ENCODE measurements around the gene TAF4. TPM values are rescaled to one million over a fixed set of nuclear protein-coding genes. Genes with fewer than 3 reads are reported as not detected.

The TAF4 gene, protein sequence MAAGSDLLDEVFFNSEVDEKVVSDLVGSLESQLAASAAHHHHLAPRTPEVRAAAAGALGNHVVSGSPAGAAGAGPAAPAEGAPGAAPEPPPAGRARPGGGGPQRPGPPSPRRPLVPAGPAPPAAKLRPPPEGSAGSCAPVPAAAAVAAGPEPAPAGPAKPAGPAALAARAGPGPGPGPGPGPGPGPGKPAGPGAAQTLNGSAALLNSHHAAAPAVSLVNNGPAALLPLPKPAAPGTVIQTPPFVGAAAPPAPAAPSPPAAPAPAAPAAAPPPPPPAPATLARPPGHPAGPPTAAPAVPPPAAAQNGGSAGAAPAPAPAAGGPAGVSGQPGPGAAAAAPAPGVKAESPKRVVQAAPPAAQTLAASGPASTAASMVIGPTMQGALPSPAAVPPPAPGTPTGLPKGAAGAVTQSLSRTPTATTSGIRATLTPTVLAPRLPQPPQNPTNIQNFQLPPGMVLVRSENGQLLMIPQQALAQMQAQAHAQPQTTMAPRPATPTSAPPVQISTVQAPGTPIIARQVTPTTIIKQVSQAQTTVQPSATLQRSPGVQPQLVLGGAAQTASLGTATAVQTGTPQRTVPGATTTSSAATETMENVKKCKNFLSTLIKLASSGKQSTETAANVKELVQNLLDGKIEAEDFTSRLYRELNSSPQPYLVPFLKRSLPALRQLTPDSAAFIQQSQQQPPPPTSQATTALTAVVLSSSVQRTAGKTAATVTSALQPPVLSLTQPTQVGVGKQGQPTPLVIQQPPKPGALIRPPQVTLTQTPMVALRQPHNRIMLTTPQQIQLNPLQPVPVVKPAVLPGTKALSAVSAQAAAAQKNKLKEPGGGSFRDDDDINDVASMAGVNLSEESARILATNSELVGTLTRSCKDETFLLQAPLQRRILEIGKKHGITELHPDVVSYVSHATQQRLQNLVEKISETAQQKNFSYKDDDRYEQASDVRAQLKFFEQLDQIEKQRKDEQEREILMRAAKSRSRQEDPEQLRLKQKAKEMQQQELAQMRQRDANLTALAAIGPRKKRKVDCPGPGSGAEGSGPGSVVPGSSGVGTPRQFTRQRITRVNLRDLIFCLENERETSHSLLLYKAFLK
- total RNA-seq: 9.6 TPM

DNA sequence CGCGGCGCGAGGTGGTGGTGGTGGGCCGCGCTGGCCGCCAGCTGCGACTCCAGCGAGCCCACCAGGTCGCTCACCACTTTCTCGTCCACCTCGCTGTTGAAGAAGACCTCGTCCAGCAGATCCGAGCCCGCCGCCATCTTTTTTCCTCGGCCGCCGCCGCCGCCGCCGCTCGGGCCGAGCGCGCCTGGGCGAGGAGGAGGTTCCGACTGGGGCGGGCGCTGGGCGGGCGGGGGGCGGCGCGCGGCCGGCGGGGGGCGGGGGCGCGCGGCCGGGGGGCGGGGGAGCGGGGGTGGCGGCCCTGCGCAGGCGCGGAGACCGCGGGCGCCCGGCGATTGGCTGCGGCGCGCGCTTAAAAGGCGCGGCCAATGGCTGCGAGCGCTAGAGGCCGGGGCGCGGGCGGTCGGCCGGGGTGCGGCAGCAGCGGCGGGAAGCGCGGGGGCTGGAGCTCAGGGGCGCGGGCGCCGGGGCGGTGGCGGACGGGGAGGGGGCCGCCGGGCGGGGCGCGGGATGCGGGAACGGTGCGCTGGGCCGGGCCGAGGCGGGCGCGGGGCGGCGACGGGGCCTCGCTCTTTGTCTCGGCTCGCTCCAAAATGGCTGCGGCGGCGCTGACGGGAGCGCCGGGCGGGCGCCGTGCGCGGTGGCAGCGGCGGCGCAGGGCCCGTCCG is at the start of gene TAF4:
TSS of gene TAF4 (minus strand) at position 208 of the 665 bp plus-strand sequence. CDS start at position 137, 71 bp downstream.
- no peak for DNase-seq (ENCODE audit: extremely low spot score in 2 of 2)
- intact Hi-C loops (cut with DNase I): loop anchor here (5.0 kb wide), 1 partner anchor 56 kb away; the partner anchor contains the start of gene LSM14B
- Histone ChIP-seq H3K27ac (peak within 1 kb of the TSS; percentile 79), H3K4me1 (peaks cover 60% of the 10 kb centered on the region), H3K36me3 (no peaks in the 10 kb centered on the region), H3K4me3 (peak within 1 kb of the TSS; percentile 65 to 83), H3K27me3 (no peaks in the 10 kb centered on the region), H3K9me3 (no peaks in the 10 kb centered on the region)
- TF ChIP-seq POLR2AphosphoS5 (IDR thresholded peaks at IDR 0.05; ENCODE audit: insufficient read depth in 1 of 2, low read depth in 1 of 2) (no peak), POLR2A (IDR thresholded peaks at IDR 0.05) (peak in 1 of 2 donors; percentile 81)

DNA sequence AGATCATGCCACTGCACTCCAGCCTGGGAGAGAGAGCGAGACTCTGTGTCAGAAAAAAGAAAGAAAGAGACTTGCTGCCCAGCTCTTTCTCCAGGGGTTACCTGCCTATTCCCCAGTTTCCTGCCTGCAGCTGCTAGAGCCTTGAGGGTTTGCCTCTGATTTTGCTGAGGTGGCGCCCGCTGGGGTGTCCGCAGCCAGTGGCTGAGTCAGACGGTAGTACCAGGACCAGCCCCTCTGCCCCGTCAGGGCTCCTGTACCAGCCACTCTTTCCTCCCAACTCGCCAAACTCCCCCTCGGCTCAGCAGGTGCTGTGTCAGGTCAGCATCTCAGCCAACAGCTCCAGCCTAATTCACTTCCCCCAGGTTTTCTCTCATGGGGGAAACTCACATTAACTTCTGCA is 49.2 kb upstream of the TAF4 start:
- intact Hi-C loops (cut with DNase I): no loop called here
- peaks cover 2% of the 10 kb centered on the region for H3K9me3 ChIP-seq
- no peak overlapping the region for H3K4me3 ChIP-seq
- no peak for DNase-seq (ENCODE audit: extremely low spot score in 2 of 2)
- no peaks in the 10 kb centered on the region for H3K27me3 ChIP-seq
- H3K4me1 ChIP-seq: no peaks in the 10 kb centered on the region
- H3K36me3 ChIP-seq: no peaks in the 10 kb centered on the region
- TF ChIP-seq, protein P1, sequence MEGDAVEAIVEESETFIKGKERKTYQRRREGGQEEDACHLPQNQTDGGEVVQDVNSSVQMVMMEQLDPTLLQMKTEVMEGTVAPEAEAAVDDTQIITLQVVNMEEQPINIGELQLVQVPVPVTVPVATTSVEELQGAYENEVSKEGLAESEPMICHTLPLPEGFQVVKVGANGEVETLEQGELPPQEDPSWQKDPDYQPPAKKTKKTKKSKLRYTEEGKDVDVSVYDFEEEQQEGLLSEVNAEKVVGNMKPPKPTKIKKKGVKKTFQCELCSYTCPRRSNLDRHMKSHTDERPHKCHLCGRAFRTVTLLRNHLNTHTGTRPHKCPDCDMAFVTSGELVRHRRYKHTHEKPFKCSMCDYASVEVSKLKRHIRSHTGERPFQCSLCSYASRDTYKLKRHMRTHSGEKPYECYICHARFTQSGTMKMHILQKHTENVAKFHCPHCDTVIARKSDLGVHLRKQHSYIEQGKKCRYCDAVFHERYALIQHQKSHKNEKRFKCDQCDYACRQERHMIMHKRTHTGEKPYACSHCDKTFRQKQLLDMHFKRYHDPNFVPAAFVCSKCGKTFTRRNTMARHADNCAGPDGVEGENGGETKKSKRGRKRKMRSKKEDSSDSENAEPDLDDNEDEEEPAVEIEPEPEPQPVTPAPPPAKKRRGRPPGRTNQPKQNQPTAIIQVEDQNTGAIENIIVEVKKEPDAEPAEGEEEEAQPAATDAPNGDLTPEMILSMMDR (IDR thresholded peaks at IDR 0.05): no peak
- TF ChIP-seq POLR2AphosphoS5 (IDR thresholded peaks at IDR 0.05; ENCODE audit: insufficient read depth in 1 of 2, low read depth in 1 of 2) (no peak), POLR2A (IDR thresholded peaks at IDR 0.05) (no peak)
- no peak overlapping the region for H3K27ac ChIP-seq

DNA sequence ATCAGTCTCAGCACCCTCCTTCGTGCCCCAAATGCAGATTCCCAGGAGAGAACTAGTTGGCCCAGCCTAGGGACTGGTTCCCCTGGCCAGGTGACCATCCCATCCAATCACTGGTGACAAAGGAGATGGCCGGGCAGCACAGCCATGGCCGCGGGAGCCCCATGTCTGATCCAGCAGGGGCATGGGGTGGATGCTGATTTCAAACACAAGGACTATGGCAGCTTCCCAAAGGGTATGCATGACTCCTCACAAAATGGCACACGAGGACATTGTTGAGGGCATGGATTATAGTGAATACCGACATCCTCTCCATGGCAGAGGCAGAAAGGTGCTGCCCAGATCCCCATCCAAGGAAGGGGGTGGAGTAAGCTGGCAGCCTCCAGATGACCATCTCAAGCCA is 46.7 kb upstream of the TAF4 start:
- Histone ChIP-seq H3K4me3 (no peak overlapping the region), H3K9me3 (peaks cover 15% of the 10 kb centered on the region), H3K27me3 (no peaks in the 10 kb centered on the region), H3K4me1 (no peaks in the 10 kb centered on the region), H3K27ac (no peak overlapping the region), H3K36me3 (no peaks in the 10 kb centered on the region)
- no peak for DNase-seq (ENCODE audit: extremely low spot score in 2 of 2)
- intact Hi-C loops (cut with DNase I): no loop called here
- TF ChIP-seq POLR2A (IDR thresholded peaks at IDR 0.05) (no peak), POLR2AphosphoS5 (IDR thresholded peaks at IDR 0.05; ENCODE audit: insufficient read depth in 1 of 2, low read depth in 1 of 2) (no peak)
- TF ChIP-seq, protein P1 (IDR thresholded peaks at IDR 0.05): no peak

DNA sequence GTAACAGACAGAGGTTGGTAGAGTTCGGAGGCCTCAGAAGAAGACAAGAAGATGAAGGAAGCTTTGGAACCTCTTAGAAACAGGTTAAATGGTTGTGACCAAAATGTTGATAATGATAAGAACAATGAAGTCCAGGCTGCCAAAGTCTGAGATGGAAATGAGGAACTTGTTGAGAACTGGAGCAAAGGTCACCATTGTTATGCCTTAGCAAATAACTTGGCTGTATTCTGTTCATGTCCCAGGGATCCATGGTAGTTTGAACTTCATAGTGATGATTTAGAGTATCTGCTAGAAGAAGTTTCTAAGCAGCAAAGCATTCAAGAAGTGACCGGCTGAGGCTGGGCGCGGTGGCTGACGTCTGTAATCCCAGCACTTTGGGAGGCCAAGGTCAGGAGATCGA is 45.5 kb upstream of the TAF4 start:
- no peaks in the 10 kb centered on the region for H3K4me1 ChIP-seq
- no peaks in the 10 kb centered on the region for H3K36me3 ChIP-seq
- H3K27ac ChIP-seq: no peak overlapping the region
- no peak for DNase-seq (ENCODE audit: extremely low spot score in 2 of 2)
- TF ChIP-seq POLR2AphosphoS5 (IDR thresholded peaks at IDR 0.05; ENCODE audit: insufficient read depth in 1 of 2, low read depth in 1 of 2): no peak
- TF ChIP-seq, protein P1 (IDR thresholded peaks at IDR 0.05): no peak
- TF ChIP-seq POLR2A (IDR thresholded peaks at IDR 0.05): no peak
- intact Hi-C loops (cut with DNase I): no loop called here
- no peaks in the 10 kb centered on the region for H3K27me3 ChIP-seq
- peaks cover 15% of the 10 kb centered on the region for H3K9me3 ChIP-seq
- H3K4me3 ChIP-seq: no peak overlapping the region

DNA sequence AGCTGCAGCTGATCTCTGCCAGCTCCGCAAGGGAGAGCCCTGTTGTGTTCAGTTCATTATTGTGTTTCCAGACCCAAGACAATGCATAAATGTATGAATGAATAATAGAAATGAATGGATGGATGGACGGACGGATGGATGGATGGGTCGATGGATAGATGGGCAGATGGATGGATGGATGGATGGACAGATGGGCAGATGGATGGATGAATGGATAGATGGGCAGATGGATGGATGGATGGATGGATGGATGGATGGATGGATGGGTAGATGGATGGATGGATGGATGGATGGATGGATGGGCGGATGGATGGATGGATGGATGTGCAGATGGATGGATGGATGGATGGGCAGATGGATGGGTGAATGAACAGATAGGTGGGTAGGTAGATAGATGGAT is 39.9 kb upstream of the TAF4 start:
- no peak for DNase-seq (ENCODE audit: extremely low spot score in 2 of 2)
- TF ChIP-seq POLR2A (IDR thresholded peaks at IDR 0.05): no peak
- no peak for TF ChIP-seq POLR2AphosphoS5 (IDR thresholded peaks at IDR 0.05; ENCODE audit: insufficient read depth in 1 of 2, low read depth in 1 of 2)
- TF ChIP-seq, protein P1 (IDR thresholded peaks at IDR 0.05): no peak
- Histone ChIP-seq H3K4me1 (no peaks in the 10 kb centered on the region), H3K36me3 (no peaks in the 10 kb centered on the region), H3K9me3 (peaks cover 15% of the 10 kb centered on the region), H3K27me3 (no peaks in the 10 kb centered on the region), H3K27ac (no peak overlapping the region), H3K4me3 (no peak overlapping the region)
- intact Hi-C loops (cut with DNase I): loop anchor here (5.0 kb wide), 1 partner anchor 1452 kb away; no protein-coding TSS in a partner anchor

All from vagina (tissue), 2 donors.